A549 (cell line): ENCODE measurements around the gene ZNF486.

ENCODE experiments used
- CTCF ChIP-seq: fragments of >200 bp; sonication (Bioruptor Twin); formaldehyde crosslinking; IDR thresholded peaks from 3 replicates; pipeline ENCODE4 v1.5.1; 2016
- ELK1 ChIP-seq: fragments of 150-350 bp; IDR thresholded peaks from 2 replicates; pipeline ENCODE4 v1.6.1; 2014; ENCODE audit warnings: low read depth, mild to moderate bottlenecking, low read length
- HMGXB4 ChIP-seq: fragments of 250-450 bp; sonication (Bioruptor Pico); IDR thresholded peaks from 2 replicates; pipeline ENCODE4 v1.5.0; 2021; ENCODE audit warnings: mild to moderate bottlenecking, moderate library complexity, borderline replicate concordance

- TF ChIP-seq CTCF (no peak), HMGXB4 (CRISPR knock-in tag) (no peak), ELK1 (no peak)
Measured at GRCh38 chr19:20247016-20247683, 80.1 kb downstream of the ZNF486 start.
